IPS-15b (cell line): Measurements from ENCODE around the gene DLGAP1.

Experiments
- H3K27me3 ChIP-seq: one replicate; pipeline ENCODE4 v1.6.1; 2013; ENCODE audit warnings: low read length; ENCODE audit not compliant: control insufficient read depth, insufficient read depth
- H3K36me3 ChIP-seq: one replicate; pipeline ENCODE4 v1.6.1; 2013; ENCODE audit warnings: low read length; ENCODE audit not compliant: control insufficient read depth, insufficient read depth
- H3K4me1 ChIP-seq: one replicate; pipeline ENCODE4 v1.6.1; 2013; ENCODE audit warnings: mild to moderate bottlenecking, low read length; ENCODE audit not compliant: control insufficient read depth, insufficient read depth
- H3K4me3 ChIP-seq: one replicate; pipeline ENCODE4 v1.5.1; 2013; ENCODE audit warnings: low read depth, low read length
- H3K9ac ChIP-seq: one replicate; pipeline ENCODE4 v1.6.1; 2013; ENCODE audit warnings: low read depth, mild to moderate bottlenecking, low read length
- H3K9me3 ChIP-seq: one replicate; pipeline ENCODE4 v1.6.1; 2013; ENCODE audit warnings: mild to moderate bottlenecking, low read length; ENCODE audit not compliant: control insufficient read depth, insufficient read depth

DLGAP1 gene

GRCh38 chr18:3458378-3458777 is 996.7 kb downstream of the DLGAP1 start:
- Histone ChIP-seq H3K27me3 (no peaks in the 10 kb centered on the region), H3K9ac (no peak overlapping the region), H3K4me1 (peaks cover 26% of the 10 kb centered on the region), H3K4me3 (no peak overlapping the region), H3K9me3 (no peaks in the 10 kb centered on the region), H3K36me3 (peaks cover 25% of the 10 kb centered on the region)

GRCh38 chr18:3457261-3457724 is 997.8 kb downstream of the DLGAP1 start:
- no peak overlapping the region for H3K9ac ChIP-seq
- H3K36me3 ChIP-seq = peaks cover 25% of the 10 kb centered on the region
- no peaks in the 10 kb centered on the region for H3K9me3 ChIP-seq
- H3K4me1 ChIP-seq = peaks cover 26% of the 10 kb centered on the region
- no peak overlapping the region for H3K4me3 ChIP-seq
- no peaks in the 10 kb centered on the region for H3K27me3 ChIP-seq

GRCh38 chr18:3456686-3457069 is 998.4 kb downstream of the DLGAP1 start:
- Histone ChIP-seq H3K4me3 (no peak overlapping the region), H3K36me3 (peaks cover 25% of the 10 kb centered on the region), H3K4me1 (peaks cover 26% of the 10 kb centered on the region), H3K9me3 (no peaks in the 10 kb centered on the region), H3K9ac (no peak overlapping the region), H3K27me3 (no peaks in the 10 kb centered on the region)

DNA sequence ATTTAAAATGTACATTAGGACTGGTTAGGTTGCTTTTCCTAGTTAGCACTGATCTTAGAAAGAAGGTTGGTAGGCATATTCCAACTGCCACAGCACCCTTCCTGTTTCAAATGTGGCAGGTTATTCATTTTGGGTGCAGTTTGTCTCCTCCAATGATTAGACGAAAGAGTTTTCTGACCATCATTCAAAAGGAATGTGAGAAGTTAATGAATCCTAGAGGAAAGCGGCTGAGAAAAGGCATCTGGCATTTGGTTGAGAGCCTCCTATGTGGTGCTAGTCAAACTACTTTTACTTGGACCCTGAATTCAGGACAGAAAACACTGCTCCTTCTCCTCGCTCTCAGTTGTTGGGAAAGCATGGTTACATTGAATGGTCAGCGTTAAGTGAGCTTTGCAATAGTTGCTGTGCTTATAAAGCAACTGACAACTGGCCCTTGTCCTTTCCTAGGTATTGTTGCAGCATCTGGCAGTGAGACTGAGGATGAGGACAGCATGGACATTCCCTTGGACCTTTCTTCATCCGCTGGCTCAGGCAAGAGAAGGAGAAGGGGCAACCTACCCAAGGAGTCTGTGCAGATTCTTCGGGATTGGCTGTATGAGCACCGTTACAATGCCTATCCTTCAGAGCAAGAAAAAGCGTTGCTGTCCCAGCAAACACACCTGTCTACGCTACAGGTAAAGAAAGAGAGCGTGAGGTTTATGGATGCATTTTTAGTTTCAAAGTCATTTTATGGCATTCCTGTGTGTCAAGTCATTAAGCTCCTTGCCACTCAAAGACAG is 999.0 kb downstream of the DLGAP1 start:
- Histone ChIP-seq H3K36me3 (peaks cover 25% of the 10 kb centered on the region), H3K4me3 (peak overlapping the region; percentile 31), H3K9ac (peak overlapping the region; percentile 47), H3K27me3 (no peaks in the 10 kb centered on the region), H3K9me3 (no peaks in the 10 kb centered on the region), H3K4me1 (peaks cover 26% of the 10 kb centered on the region)

DNA sequence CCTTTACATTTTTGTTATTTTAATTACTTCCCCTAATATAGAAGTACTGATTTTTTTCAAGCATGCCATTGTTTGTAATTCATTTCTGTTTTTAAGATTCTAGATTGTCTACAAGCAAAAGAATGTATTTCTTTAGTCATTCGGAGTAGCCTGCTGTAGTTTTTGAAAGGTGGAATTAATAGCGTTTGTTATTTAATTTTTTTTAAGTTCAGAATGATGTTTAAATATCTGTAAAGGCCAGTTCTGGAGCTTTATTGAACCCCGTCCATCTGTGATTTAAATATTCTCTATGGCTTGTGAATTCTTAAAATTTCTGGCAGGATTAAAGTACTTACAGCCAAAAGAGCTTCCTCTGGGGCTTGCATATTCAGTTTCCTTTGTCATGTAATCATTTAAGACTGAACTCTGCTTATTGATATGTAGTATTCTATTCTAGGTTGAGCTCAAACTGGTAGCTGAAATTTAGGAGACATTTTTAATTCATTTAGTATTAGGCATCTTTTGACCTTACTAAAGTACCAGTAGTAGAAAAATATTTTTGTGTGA is 999.9 kb downstream of the DLGAP1 start:
- Histone ChIP-seq H3K36me3 (peaks cover 25% of the 10 kb centered on the region), H3K9ac (no peak overlapping the region), H3K4me3 (peak overlapping the region; percentile 31), H3K4me1 (peaks cover 26% of the 10 kb centered on the region), H3K9me3 (no peaks in the 10 kb centered on the region), H3K27me3 (no peaks in the 10 kb centered on the region)

- peak overlapping the region; percentile 85 for H3K4me3 ChIP-seq
- H3K4me1 ChIP-seq = peaks cover 26% of the 10 kb centered on the region
- peaks cover 25% of the 10 kb centered on the region for H3K36me3 ChIP-seq
- H3K27me3 ChIP-seq = no peaks in the 10 kb centered on the region
- H3K9me3 ChIP-seq = no peaks in the 10 kb centered on the region
- no peak overlapping the region for H3K9ac ChIP-seq
These were observed 1000.6 kb downstream of the DLGAP1 start for GRCh38 chr18:3454365-3455089.

GRCh38 chr18:3453540-3454364 is 1001.4 kb downstream of the DLGAP1 start:
- peak overlapping the region; percentile 85 for H3K4me3 ChIP-seq
- H3K9me3 ChIP-seq = no peaks in the 10 kb centered on the region
- peak overlapping the region; percentile 75 for H3K9ac ChIP-seq
- H3K36me3 ChIP-seq = peaks cover 22% of the 10 kb centered on the region
- peaks cover 22% of the 10 kb centered on the region for H3K4me1 ChIP-seq
- no peaks in the 10 kb centered on the region for H3K27me3 ChIP-seq

DNA sequence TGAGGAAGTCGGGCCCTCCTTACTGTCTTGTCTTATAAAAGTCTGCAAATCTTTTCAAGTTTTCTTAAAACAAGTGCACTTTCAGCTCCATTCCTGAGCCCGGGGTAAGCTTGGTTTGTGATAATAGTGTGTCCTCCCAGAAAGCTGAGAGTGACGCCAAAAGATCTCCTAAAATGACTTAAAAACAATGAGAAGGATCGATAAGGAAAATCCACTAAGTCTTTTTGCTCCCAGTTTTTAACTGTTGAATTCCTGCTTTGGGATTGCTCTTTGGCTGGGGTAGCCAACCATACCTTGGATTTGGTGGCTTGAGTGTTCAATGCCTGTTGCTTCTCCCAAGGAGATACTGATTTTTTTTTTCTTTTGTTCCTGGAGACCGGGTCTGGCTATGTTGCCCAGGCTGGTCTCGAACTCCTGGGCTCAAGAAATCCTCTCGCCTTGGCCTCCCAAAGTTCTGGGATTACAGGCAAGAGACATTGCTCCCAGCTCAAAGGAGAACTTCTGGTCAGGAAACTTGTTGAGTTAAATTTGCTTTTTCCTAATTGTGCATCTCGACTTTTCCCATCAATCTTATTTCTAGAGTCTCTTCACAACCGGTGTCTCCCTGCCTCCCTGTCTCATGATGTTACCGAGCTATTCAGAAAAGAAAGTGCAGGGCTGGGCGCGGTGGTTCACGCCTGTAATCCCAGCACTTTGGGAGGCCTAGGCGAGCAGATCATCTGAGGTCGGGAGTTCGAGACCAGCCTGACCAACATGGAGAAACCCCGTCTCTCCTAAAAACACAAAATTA is 1002.2 kb downstream of the DLGAP1 start:
- H3K9me3 ChIP-seq = no peaks in the 10 kb centered on the region
- no peaks in the 10 kb centered on the region for H3K27me3 ChIP-seq
- peaks cover 17% of the 10 kb centered on the region for H3K36me3 ChIP-seq
- peak overlapping the region; percentile 85 for H3K4me3 ChIP-seq
- H3K4me1 ChIP-seq = peaks cover 17% of the 10 kb centered on the region
- peak overlapping the region; percentile 75 for H3K9ac ChIP-seq

DNA sequence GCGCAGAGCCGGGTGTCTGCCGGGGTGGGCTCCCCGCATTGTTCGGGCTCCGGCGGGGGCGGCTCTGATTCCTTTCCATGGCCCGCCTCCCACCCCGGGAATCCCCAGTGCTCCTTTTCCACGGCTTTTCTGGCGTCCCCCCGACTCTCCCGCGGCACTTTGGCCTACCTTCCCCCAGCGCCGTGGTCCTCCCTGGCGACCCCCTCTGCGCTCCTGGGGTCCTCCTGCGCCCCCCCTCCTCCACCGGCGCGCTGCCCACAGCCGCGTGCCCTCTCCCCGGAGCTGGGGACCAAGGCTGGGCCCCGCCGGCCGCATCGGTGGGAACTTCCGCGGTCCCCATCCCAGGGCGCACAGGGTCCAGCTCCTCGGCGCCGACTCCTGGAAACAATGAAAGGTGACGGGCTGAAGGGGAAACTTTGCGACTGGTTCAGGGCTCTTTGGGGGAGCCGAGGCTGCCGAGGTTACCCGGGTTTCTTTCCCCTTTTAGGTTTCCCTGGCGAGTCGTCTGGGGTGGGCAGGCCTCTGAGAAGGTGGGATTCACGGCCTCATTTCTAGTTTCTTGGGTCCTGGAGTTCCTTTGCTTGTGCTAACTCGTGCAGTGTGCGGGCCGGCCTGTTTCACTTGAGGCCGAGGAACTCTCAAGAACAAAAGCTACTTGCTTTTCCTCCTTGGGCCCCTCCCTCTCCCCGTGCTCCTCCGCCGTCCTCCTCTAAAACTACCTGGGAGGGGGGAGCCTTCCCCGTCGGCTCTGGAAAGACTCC is 1002.9 kb downstream of the DLGAP1 start:
- peak overlapping the region; percentile 75 for H3K9ac ChIP-seq
- H3K27me3 ChIP-seq = no peaks in the 10 kb centered on the region
- no peaks in the 10 kb centered on the region for H3K9me3 ChIP-seq
- H3K4me3 ChIP-seq = peak overlapping the region; percentile 85
- peaks cover 18% of the 10 kb centered on the region for H3K4me1 ChIP-seq
- H3K36me3 ChIP-seq = peaks cover 11% of the 10 kb centered on the region

DNA sequence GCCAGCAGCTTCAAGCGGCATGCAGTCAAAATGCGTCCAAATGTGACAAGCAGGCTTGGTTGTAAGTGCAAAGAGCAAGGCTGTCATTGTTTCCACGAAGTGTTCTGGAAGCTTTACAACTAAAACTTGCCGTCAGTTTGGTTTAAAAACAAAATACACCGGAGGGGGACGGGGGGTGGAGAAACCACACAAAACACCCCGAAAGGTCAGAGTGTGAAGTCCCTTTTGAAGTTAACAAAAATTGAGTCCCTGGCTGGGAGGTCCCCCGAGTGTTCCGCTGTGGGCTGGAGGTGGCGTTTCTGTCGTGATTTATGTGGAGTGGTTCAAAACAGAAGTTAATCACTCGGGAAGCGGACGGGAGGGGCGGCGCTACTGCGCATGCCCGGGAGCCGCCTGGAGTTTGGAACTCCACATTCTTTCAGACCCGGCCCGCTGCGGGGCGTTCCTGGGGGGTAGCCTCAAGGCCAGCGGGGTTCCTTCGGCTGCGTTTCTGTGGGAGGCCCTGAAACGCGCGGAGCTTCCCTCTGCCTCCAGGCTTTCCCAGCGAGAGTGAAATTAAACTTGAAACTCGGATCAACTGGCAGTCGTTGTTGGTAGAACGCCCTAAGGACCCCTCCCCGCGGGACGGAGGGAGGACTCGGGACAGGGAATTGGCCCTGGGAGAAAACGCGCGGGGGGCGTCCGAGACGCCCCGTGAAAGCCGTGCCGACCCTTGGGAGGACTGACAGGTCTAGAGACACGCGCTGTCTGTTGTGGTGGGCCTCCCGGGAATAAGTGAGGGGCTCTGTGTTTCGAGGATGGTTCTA is 1003.7 kb downstream of the DLGAP1 start:
- peaks cover 19% of the 10 kb centered on the region for H3K4me1 ChIP-seq
- no peaks in the 10 kb centered on the region for H3K9me3 ChIP-seq
- H3K4me3 ChIP-seq = peak overlapping the region; percentile 85
- H3K9ac ChIP-seq = peak overlapping the region; percentile 75
- no peaks in the 10 kb centered on the region for H3K27me3 ChIP-seq
- peaks cover 3% of the 10 kb centered on the region for H3K36me3 ChIP-seq
